Measurements from ENCODE around the gene MAEA.

The MAEA gene

GRCh38 chr4:1245481-1246051 lies 44.1 kb upstream of the MAEA start:
- Histone ChIP-seq H3K9ac (ENCODE audit: low read length in 2 of 2) (peak overlapping the region; percentile 20 to 51), H3K36me3 (ENCODE audit: control insufficient read depth in 2 of 2, insufficient read depth in 2 of 2, low read length in 2 of 2) (peaks cover 5 to 7% of the 10 kb centered on the region in 2 donors), H3K4me3 (ENCODE audit: low read length in 2 of 2) (peak overlapping the region in 1 of 2 donors; percentile 84), H3K9me3 (ENCODE audit: control insufficient read depth in 2 of 2, low read length in 2 of 2) (no peaks in the 10 kb centered on the region), H3K27me3 (ENCODE audit: control insufficient read depth in 1 of 2, insufficient read depth in 2 of 2, low read length in 2 of 2) (no peaks in the 10 kb centered on the region), H3K27ac (ENCODE audit: low read length) (peak overlapping the region; percentile 86), H3K4me1 (ENCODE audit: control insufficient read depth, insufficient read depth, low read length) (peaks cover 70% of the 10 kb centered on the region)

DNA sequence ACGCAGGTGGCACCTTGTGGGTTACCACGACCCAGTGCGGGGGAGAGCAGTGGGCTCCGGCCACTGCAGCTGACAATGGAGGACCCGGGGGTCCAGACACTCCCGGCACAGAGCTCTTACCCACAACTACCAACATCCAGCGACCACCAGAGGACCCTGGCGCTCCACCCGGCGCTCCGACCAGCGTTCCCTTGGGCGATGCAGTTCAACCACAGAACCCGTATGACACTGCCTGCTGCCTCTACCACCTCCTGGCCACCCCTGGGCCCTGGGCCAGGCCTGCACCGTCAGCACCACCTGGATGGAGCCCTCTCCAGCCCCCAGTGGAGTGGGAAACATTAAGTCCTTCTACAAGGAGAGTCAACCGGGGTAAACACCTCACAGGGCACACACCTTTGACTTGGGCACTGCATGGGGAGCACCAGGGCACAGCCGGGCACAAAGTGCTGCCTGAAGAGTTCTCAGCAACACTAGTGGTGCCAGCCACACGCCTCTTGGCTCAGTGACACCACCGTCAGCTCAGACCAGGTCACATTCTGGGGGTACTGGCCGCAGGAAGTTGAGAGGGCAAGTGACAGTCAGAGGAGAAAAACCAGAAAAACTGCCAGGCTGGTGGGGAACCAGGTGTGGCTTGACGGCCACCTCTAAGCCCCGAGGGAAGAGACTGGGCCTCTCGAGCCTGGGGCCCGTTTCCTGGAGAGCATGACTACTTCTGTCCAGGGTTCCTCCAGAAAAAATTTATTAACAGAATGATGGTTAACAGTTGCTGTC lies 43.4 kb upstream of the MAEA start:
- Histone ChIP-seq H3K27ac (ENCODE audit: low read length) (peak overlapping the region; percentile 86), H3K4me1 (ENCODE audit: control insufficient read depth, insufficient read depth, low read length) (peaks cover 77% of the 10 kb centered on the region), H3K9ac (ENCODE audit: low read length in 2 of 2) (peak overlapping the region; percentile 62 to 75), H3K4me3 (ENCODE audit: low read length in 2 of 2) (peak overlapping the region; percentile 80 to 84), H3K36me3 (ENCODE audit: control insufficient read depth in 2 of 2, insufficient read depth in 2 of 2, low read length in 2 of 2) (peaks cover 0 to under 1% of the 10 kb centered on the region in 2 donors), H3K9me3 (ENCODE audit: control insufficient read depth in 2 of 2, low read length in 2 of 2) (no peaks in the 10 kb centered on the region), H3K27me3 (ENCODE audit: control insufficient read depth in 1 of 2, insufficient read depth in 2 of 2, low read length in 2 of 2) (no peaks in the 10 kb centered on the region)

DNA sequence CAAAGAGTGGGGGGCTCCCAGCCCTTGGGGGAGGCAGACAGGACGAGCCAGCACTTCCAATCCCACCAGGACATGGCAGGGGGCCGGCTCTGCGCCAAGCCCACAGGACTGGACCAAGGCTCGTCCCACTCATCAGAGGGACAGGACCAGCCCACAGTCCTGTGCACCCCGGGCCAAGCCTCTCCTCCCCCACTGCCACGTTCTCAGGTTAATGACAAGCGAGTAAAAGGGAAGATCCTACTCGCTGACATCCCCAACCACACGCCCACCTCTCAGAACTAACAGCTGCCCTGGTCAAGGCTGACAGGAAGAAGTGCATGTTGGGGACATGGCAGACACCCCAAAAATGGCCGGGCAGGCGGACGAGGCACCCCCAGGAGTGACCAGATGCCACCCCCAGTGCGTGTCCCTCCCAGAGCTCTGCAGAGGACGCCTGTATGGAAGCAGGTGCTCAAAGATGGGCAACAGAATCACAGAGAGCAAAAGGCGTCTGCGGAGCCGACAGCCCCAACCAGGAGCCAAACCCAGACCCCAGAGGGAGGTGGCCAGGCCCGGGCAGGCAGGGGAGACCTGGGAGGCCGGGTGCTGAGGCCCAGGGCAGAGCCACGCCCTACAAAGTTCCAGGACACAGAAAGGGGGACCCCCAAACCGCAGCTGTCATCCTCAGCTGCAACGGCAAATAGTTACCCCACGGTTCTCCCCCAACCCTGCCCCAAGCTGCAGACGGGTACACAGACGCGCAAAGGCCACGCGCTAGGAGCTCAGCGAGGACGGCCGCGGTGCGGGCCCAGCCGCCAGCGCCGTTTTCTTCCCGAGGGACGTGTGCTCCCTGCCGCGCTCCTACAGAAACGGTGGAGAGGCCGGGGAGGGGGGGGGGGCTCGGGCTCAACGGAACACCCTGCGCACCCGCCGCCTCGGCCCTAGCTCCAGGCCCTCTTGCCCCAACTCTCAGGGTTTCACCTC lies 42.5 kb upstream of the MAEA start:
- H3K4me3 ChIP-seq (ENCODE audit: low read length in 2 of 2), result peak overlapping the region; percentile 80 to 84
- peak overlapping the region; percentile 86 for H3K27ac ChIP-seq (ENCODE audit: low read length)
- no peaks in the 10 kb centered on the region for H3K27me3 ChIP-seq (ENCODE audit: control insufficient read depth in 1 of 2, insufficient read depth in 2 of 2, low read length in 2 of 2)
- H3K4me1 ChIP-seq (ENCODE audit: control insufficient read depth, insufficient read depth, low read length), result peaks cover 79% of the 10 kb centered on the region
- H3K36me3 ChIP-seq (ENCODE audit: control insufficient read depth in 2 of 2, insufficient read depth in 2 of 2, low read length in 2 of 2), result peaks cover 0 to 3% of the 10 kb centered on the region in 2 donors
- no peaks in the 10 kb centered on the region for H3K9me3 ChIP-seq (ENCODE audit: control insufficient read depth in 2 of 2, low read length in 2 of 2)
- H3K9ac ChIP-seq (ENCODE audit: low read length in 2 of 2), result peak overlapping the region; percentile 69 to 75

GRCh38 chr4:1247864-1248244 lies 41.8 kb upstream of the MAEA start:
- Histone ChIP-seq H3K9me3 (ENCODE audit: control insufficient read depth in 2 of 2, low read length in 2 of 2) (no peaks in the 10 kb centered on the region), H3K4me3 (ENCODE audit: low read length in 2 of 2) (peak overlapping the region; percentile 80 to 84), H3K9ac (ENCODE audit: low read length in 2 of 2) (peak overlapping the region; percentile 69 to 75), H3K27ac (ENCODE audit: low read length) (peak overlapping the region; percentile 86), H3K4me1 (ENCODE audit: control insufficient read depth, insufficient read depth, low read length) (peaks cover 72% of the 10 kb centered on the region), H3K36me3 (ENCODE audit: control insufficient read depth in 2 of 2, insufficient read depth in 2 of 2, low read length in 2 of 2) (peaks cover 0 to 3% of the 10 kb centered on the region in 2 donors), H3K27me3 (ENCODE audit: control insufficient read depth in 1 of 2, insufficient read depth in 2 of 2, low read length in 2 of 2) (no peaks in the 10 kb centered on the region)

GRCh38 chr4:1248245-1249147 lies 41.2 kb upstream of the MAEA start, which contains the start of gene CTBP1:
TSS of gene CTBP1 (minus strand) at chr4:1249130. CDS start at chr4:1241331, 7,799 bp downstream.
- Histone ChIP-seq H3K4me3 (ENCODE audit: low read length in 2 of 2) (peak within 1 kb of the TSS; percentile 80 to 84), H3K9ac (ENCODE audit: low read length in 2 of 2) (peak within 1 kb of the TSS; percentile 85 to 89), H3K4me1 (ENCODE audit: control insufficient read depth, insufficient read depth, low read length) (peaks cover 66% of the 10 kb centered on the region), H3K27me3 (ENCODE audit: control insufficient read depth in 1 of 2, insufficient read depth in 2 of 2, low read length in 2 of 2) (no peaks in the 10 kb centered on the region), H3K9me3 (ENCODE audit: control insufficient read depth in 2 of 2, low read length in 2 of 2) (no peaks in the 10 kb centered on the region), H3K36me3 (ENCODE audit: control insufficient read depth in 2 of 2, insufficient read depth in 2 of 2, low read length in 2 of 2) (peaks cover 0 to 3% of the 10 kb centered on the region in 2 donors), H3K27ac (ENCODE audit: low read length) (peak within 1 kb of the TSS; percentile 89)

GRCh38 chr4:1249148-1249730 lies 40.5 kb upstream of the MAEA start:
- Histone ChIP-seq H3K27ac (ENCODE audit: low read length) (peak overlapping the region; percentile 89), H3K27me3 (ENCODE audit: control insufficient read depth in 1 of 2, insufficient read depth in 2 of 2, low read length in 2 of 2) (no peaks in the 10 kb centered on the region), H3K36me3 (ENCODE audit: control insufficient read depth in 2 of 2, insufficient read depth in 2 of 2, low read length in 2 of 2) (peaks cover 0 to 3% of the 10 kb centered on the region in 2 donors), H3K9me3 (ENCODE audit: control insufficient read depth in 2 of 2, low read length in 2 of 2) (no peaks in the 10 kb centered on the region), H3K4me3 (ENCODE audit: low read length in 2 of 2) (peak overlapping the region; percentile 59 to 80), H3K9ac (ENCODE audit: low read length in 2 of 2) (peak overlapping the region; percentile 85 to 89), H3K4me1 (ENCODE audit: control insufficient read depth, insufficient read depth, low read length) (peaks cover 58% of the 10 kb centered on the region)

DNA sequence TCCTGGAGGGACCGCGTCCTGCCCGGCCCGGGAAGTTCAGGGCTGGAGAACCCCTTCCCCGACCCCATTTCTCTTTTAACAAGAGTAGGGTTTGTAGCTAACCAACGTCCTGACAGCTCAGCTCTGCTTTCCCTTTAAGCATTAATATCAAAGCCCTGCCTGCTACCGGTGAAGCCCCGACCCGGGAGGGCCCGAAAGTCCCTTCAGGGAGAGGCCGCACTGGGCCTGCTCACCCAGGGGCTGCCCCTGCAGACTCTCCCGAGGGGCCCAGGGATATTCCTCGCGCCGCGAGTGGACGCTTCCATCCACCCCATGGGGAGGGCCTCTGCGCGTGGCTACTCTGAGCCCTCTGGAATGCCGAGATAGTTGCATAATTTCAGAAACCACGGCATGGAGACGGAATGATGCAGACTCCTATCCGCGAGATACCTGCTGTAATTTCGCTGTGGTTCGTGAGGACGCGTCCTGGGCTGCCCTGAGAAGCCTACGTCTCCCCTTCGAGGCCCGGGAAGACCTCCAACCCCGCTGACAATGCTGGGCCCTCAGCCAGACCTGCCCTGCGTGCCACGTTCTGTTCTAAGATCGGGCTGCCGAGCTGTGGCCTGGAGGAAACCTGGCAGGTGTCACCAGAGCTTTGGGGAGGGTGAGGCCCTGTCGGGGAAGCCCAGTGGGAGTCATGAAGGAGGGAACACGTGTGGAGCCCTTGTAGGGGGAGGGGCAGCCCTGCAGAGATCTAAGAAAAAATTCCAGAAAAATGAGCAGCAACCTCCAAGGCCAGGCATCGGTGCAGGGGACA lies 39.8 kb upstream of the MAEA start:
- peaks cover 0 to 3% of the 10 kb centered on the region in 2 donors for H3K36me3 ChIP-seq (ENCODE audit: control insufficient read depth in 2 of 2, insufficient read depth in 2 of 2, low read length in 2 of 2)
- H3K27me3 ChIP-seq (ENCODE audit: control insufficient read depth in 1 of 2, insufficient read depth in 2 of 2, low read length in 2 of 2), result no peaks in the 10 kb centered on the region
- H3K9ac ChIP-seq (ENCODE audit: low read length in 2 of 2), result peak overlapping the region; percentile 85 to 89
- peaks cover 52% of the 10 kb centered on the region for H3K4me1 ChIP-seq (ENCODE audit: control insufficient read depth, insufficient read depth, low read length)
- peak overlapping the region; percentile 59 to 80 for H3K4me3 ChIP-seq (ENCODE audit: low read length in 2 of 2)
- no peaks in the 10 kb centered on the region for H3K9me3 ChIP-seq (ENCODE audit: control insufficient read depth in 2 of 2, low read length in 2 of 2)
- H3K27ac ChIP-seq (ENCODE audit: low read length), result peak overlapping the region; percentile 89

DNA sequence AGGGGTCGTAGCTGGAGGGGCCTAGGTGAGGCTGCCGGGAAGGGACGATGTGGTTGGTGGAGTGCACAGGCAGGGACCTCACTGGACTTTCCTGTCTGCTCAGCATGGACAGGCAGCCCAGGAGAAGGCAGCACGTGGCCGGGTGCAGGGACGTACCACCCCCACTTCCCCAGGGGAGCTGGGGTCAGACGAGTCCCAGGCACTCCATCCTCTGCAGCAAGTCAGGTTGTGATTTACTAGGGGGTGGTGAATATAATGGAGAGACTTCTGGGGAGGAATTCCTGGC lies 39.2 kb upstream of the MAEA start:
- H3K4me3 ChIP-seq (ENCODE audit: low read length in 2 of 2), result peak overlapping the region in 1 of 2 donors; percentile 80
- peak overlapping the region; percentile 89 for H3K27ac ChIP-seq (ENCODE audit: low read length)
- no peaks in the 10 kb centered on the region for H3K9me3 ChIP-seq (ENCODE audit: control insufficient read depth in 2 of 2, low read length in 2 of 2)
- no peaks in the 10 kb centered on the region for H3K27me3 ChIP-seq (ENCODE audit: control insufficient read depth in 1 of 2, insufficient read depth in 2 of 2, low read length in 2 of 2)
- peaks cover 0 to 3% of the 10 kb centered on the region in 2 donors for H3K36me3 ChIP-seq (ENCODE audit: control insufficient read depth in 2 of 2, insufficient read depth in 2 of 2, low read length in 2 of 2)
- peaks cover 46% of the 10 kb centered on the region for H3K4me1 ChIP-seq (ENCODE audit: control insufficient read depth, insufficient read depth, low read length)
- H3K9ac ChIP-seq (ENCODE audit: low read length in 2 of 2), result no peak overlapping the region

Data from stomach smooth muscle (tissue), 2 donors.